ENCODE measurements around the gene PINK1. TPM values are rescaled to one million over a fixed set of nuclear protein-coding genes. Genes with fewer than 3 reads are reported as not detected.

PINK1 gene
- total and polyA plus RNA-seq, 2 of the 13 experiments (the other 11 are each of a cell fraction or from before 2014, with no cell fraction given), result 15.3 to 16.1 TPM

GRCh38 chr1:20618550-20618949 lies 14.7 kb upstream of the PINK1 start (continued):
- TF ChIP-seq ZBTB40 (IDR thresholded peaks at IDR 0.05) (no peak), ZBTB40 (CRISPR knock-in tag; IDR thresholded peaks at IDR 0.05) (no peak), ZUFSP (CRISPR knock-in tag; IDR thresholded peaks at IDR 0.05; ENCODE audit: borderline replicate concordance) (no peak), ARID3A (IDR thresholded peaks at IDR 0.05; ENCODE audit: low read depth, low read length) (no peak), ZNF724P (CRISPR knock-in tag; IDR thresholded peaks at IDR 0.05; ENCODE audit: borderline replicate concordance) (no peak), ZNF513 (CRISPR knock-in tag; conservative IDR thresholded peaks at IDR 0.05) (no peak), ZSCAN9 (CRISPR knock-in tag; IDR thresholded peaks at IDR 0.05; ENCODE audit: borderline replicate concordance) (no peak)
- TF ChIP-seq, protein P1, sequence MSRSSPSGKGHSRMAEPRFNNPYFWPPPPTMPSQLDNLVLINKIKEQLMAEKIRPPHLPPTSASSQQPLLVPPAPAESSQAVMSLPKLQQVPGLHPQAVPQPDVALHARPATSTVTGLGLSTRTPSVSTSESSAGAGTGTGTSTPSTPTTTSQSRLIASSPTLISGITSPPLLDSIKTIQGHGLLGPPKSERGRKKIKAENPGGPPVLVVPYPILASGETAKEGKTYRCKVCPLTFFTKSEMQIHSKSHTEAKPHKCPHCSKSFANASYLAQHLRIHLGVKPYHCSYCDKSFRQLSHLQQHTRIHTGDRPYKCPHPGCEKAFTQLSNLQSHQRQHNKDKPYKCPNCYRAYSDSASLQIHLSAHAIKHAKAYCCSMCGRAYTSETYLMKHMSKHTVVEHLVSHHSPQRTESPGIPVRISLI (CRISPR knock-in tag; IDR thresholded peaks at IDR 0.05; ENCODE audit: borderline replicate concordance), result no peak

All from HepG2 (cell line).